Sigmoid colon (tissue), 7 donors: ENCODE results near the gene ZNFX1. TPM values are rescaled to one million over a fixed set of nuclear protein-coding genes. Genes with fewer than 3 reads are reported as not detected.

Experiments
- DNase-seq: peaks from one replicate; pipeline ENCODE4 v3.0.0-alpha.2; 2019
- H3K27ac ChIP-seq, 4 donors: fragments of 200-600 bp; sonication (generic); one replicate each; pipeline ENCODE4 v1.5.1; 2016 to 2019; ENCODE audit warnings: mild to moderate bottlenecking in 1 of 4
- H3K27me3 ChIP-seq, 3 donors: fragments of 200-600 bp; sonication (generic); one replicate each; pipeline ENCODE4 v1.5.1; 2019; ENCODE audit warnings: mild to moderate bottlenecking in 1 of 3
- H3K36me3 ChIP-seq, 4 donors: fragments of 200-600 bp; sonication (generic); one replicate each; pipeline ENCODE4 v1.5.1; 2016 to 2019
- H3K4me1 ChIP-seq, 4 donors: fragments of 200-600 bp; sonication (generic); one replicate each; pipeline ENCODE4 v1.5.1; 2017 to 2019
- H3K4me3 ChIP-seq, 4 donors: fragments of 200-600 bp; sonication (generic); one replicate each; pipeline ENCODE4 v1.5.1; 2017 to 2019; ENCODE audit warnings: mild to moderate bottlenecking in 2 of 4, moderate library complexity in 1 of 4
- H3K9me3 ChIP-seq, 4 donors: fragments of 200-600 bp in 3 of 4; sonication (generic) in 3 of 4; one replicate each; pipeline versions ENCODE4 v1.5.1 to v1.6.1; 2013 to 2019
- EP300 ChIP-seq, 4 donors: sonication (generic); formaldehyde crosslinking; IDR thresholded peaks; one replicate each; pipeline ENCODE4 v1.6.1; 2017; ENCODE audit warnings: antibody characterized with exemption in 4 of 4
- POLR2A ChIP-seq, 2 donors: fragments of 450-650 bp; IDR thresholded peaks; one replicate each; pipeline ENCODE4 v1.6.1; 2016; ENCODE audit warnings: antibody characterized with exemption in 2 of 2, mild to moderate bottlenecking in 2 of 2, moderate library complexity in 2 of 2
- POLR2AphosphoS5 ChIP-seq, 4 donors: sonication (generic); formaldehyde crosslinking; IDR thresholded peaks; one replicate each; pipeline ENCODE4 v1.6.1; 2017; ENCODE audit warnings: antibody characterized with exemption in 4 of 4
- WGBS, 2 donors: extraction: QIAGEN DNeasy Blood & Tissue Kit; methylation state at CpG; one replicate each; pipeline ENCODE4 v1.1.7; 2013; 5-methylcytosine and 5-hydroxymethylcytosine counted together
- intact Hi-C: fragments of 100-400 bp; cut with DNase I; formaldehyde crosslinking; loops from one replicate; pipeline ENCODE4 v1.15.1; 2023
- polyA plus RNA-seq, 3 donors: library from polyadenylated mRNA; stranded (reverse); fragments of 200-250 nt; gene quantifications; one replicate each; pipeline ENCODE4 v1.2.3, GENCODE V29; 2013
- total RNA-seq, 4 donors: library from RNA; depleted of rRNA; stranded (reverse); fragments of >200 nt; gene quantifications; one replicate each; pipeline ENCODE4 v1.1.0, GENCODE V29; 2016
- TF ChIP-seq, protein P1 (sequence below), 4 experiments: fragments of 450-650 bp in 3 of 4; fragments of 200-600 bp in 1 of 4; IDR thresholded peaks; one replicate each; pipeline ENCODE4 v1.5.1; 2016 to 2019; ENCODE audit warnings: antibody characterized with exemption in 4 of 4, mild to moderate bottlenecking in 3 of 4, moderate library complexity in 2 of 4
- donor health status: healthy with polysubstance abuse.
- donor health status: Bipolar disorder and iron deficiency.
- donor health status: healthy.

ZNFX1 gene
- total and polyA plus RNA-seq, 7 donors, result 7.2 to 32.1 (median 25.7) TPM

DNA sequence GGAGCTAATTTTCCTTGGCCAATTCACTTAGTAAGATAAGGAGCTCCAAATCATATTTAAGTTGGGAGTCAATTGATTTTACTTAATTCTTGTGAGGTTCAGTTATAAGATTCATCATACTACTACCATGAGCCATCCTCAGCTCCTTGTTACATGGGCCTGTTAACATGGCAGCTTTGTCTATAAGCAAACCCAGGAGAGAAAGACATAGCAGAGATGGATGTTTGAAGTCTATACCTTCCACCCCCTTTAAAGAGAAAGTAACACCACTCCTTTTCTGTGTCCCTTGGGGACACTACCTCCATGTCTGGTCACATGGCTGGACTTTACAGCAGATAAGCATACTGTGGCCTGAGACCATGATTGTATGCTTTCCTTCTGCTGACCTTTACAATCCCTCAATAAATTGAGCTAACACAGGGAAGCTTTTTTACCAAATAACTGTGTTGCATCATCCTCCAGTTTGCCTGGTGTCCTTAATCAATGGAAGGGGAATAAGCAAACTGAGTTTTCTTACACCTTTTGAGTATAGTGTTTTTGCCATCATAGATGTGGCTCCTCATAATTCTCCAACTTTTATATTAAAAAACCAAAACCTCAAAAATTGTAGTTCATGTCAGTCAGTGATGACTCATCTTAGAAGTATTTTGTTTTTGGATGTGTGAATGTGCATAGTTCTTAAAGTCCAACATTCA lies 9.8 kb upstream of the ZNFX1 start:
- Histone ChIP-seq H3K27ac (no peak overlapping the region), H3K4me3 (no peak overlapping the region), H3K9me3 (peaks cover 14 to 25% (median 17%) of the 10 kb centered on the region in 4 donors), H3K4me1 (peaks cover 0 to 12% (median 6%) of the 10 kb centered on the region in 4 donors), H3K27me3 (no peaks in the 10 kb centered on the region), H3K36me3 (peaks cover 54 to 97% (median 82%) of the 10 kb centered on the region in 4 donors)
- no peak for DNase-seq
- intact Hi-C loops, result no loop called here
- TF ChIP-seq, protein P1, sequence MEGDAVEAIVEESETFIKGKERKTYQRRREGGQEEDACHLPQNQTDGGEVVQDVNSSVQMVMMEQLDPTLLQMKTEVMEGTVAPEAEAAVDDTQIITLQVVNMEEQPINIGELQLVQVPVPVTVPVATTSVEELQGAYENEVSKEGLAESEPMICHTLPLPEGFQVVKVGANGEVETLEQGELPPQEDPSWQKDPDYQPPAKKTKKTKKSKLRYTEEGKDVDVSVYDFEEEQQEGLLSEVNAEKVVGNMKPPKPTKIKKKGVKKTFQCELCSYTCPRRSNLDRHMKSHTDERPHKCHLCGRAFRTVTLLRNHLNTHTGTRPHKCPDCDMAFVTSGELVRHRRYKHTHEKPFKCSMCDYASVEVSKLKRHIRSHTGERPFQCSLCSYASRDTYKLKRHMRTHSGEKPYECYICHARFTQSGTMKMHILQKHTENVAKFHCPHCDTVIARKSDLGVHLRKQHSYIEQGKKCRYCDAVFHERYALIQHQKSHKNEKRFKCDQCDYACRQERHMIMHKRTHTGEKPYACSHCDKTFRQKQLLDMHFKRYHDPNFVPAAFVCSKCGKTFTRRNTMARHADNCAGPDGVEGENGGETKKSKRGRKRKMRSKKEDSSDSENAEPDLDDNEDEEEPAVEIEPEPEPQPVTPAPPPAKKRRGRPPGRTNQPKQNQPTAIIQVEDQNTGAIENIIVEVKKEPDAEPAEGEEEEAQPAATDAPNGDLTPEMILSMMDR (IDR thresholded peaks at IDR 0.05), result no peak
- no peak for TF ChIP-seq EP300 (IDR thresholded peaks at IDR 0.05)
- no peak for TF ChIP-seq POLR2A (IDR thresholded peaks at IDR 0.05)
- no peak for TF ChIP-seq POLR2AphosphoS5 (IDR thresholded peaks at IDR 0.05)

DNA sequence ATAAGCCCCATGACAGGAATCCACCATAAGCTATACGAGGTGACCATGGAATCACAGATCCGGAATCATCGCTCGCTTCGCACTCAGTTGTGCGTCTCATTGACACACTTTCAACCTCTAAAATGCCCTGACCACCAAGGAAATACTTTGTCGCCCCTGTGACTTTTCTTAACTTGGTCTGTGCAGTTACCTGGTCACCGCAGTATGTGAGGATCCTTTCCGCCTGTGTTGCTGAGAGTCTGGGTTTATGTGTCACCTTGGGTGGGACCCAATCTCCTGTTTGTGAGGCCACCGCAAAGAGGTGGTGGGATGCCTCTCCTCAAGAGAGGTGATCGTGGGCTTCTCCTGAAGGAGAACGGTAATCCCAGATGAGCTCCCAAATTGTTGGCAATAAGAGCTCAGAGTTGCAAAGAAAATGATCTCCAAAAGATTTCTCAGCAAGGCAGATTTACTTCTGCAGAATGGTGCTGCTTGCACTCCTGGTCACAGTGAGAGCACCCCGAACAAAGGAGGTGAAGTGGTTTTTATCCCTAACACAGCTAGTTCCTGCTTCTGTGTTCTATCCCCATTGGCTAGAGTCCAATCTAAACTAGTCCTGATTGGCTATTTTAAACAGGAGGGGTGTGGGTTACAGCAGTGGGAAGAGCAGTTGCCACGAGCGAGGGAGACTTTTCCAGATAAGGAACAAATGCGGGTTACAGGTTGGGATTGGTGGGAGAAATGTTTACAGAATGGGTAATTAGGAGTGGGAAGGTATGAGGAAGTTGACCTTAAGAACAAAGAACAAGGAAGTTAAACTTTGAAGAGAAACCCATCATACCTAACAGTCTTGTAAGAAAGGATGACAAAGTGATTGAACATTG lies 9.1 kb upstream of the ZNFX1 start:
- H3K27me3 ChIP-seq, result no peaks in the 10 kb centered on the region
- TF ChIP-seq EP300 (IDR thresholded peaks at IDR 0.05) (no peak), POLR2A (IDR thresholded peaks at IDR 0.05) (no peak), POLR2AphosphoS5 (IDR thresholded peaks at IDR 0.05) (no peak)
- TF ChIP-seq, protein P1 (IDR thresholded peaks at IDR 0.05), result no peak
- peaks cover 0 to 20% (median 12%) of the 10 kb centered on the region in 4 donors for H3K4me1 ChIP-seq
- H3K9me3 ChIP-seq, result peaks cover 14 to 25% (median 17%) of the 10 kb centered on the region in 4 donors
- intact Hi-C loops, result no loop called here
- DNase-seq, result no peak
- peaks cover 61 to 100% (median 89%) of the 10 kb centered on the region in 4 donors for H3K36me3 ChIP-seq
- no peak overlapping the region for H3K27ac ChIP-seq
- 77 to 89% methylated on average over 16 of the region's 16 CpGs for WGBS, 2 donors
- H3K4me3 ChIP-seq, result no peak overlapping the region

DNA sequence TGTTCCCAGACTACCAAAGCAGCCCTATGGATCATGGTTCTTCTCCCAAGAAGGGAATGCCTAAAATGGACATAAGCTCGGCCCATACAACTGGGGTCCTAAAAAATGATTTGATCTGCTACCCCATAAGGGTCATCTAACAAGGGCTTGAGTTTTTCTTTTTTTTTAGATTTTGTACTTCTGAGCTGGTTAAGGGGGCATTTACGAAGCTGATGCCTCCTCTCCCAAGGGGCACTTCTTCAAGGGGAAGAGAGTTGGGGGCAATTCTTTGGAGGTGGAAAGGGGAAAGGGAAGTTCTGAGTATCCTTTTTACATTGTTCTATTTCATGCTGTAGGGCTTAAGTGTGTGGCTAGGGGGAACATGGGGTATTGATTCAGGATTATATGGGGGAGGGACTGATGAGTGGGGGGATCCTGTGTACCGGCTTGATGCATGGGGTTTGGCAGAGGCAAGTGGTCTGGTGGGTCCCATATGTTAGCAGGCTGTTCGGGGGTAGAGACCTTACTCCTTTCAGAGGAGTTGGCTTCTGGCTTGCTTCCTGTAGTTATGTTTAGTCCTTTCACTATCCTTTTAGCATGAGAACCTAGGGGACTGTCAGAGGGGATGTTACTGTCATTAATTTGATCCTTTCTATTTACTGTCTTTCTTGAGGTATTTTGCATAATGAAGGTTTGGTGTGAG lies 8.1 kb upstream of the ZNFX1 start:
- TF ChIP-seq, protein P1 (IDR thresholded peaks at IDR 0.05), result no peak
- TF ChIP-seq EP300 (IDR thresholded peaks at IDR 0.05) (no peak), POLR2A (IDR thresholded peaks at IDR 0.05) (no peak), POLR2AphosphoS5 (IDR thresholded peaks at IDR 0.05) (no peak)
- Histone ChIP-seq H3K4me1 (peaks cover 0 to 27% (median 18%) of the 10 kb centered on the region in 4 donors), H3K27ac (no peak overlapping the region), H3K27me3 (no peaks in the 10 kb centered on the region), H3K4me3 (no peak overlapping the region), H3K36me3 (peaks cover 66 to 100% (median 93%) of the 10 kb centered on the region in 4 donors), H3K9me3 (peaks cover 18 to 25% (median 19%) of the 10 kb centered on the region in 4 donors)
- WGBS, 2 donors, result 90 to 91% methylated on average over 4 of the region's 4 CpGs
- intact Hi-C loops, result no loop called here
- no peak for DNase-seq

DNA sequence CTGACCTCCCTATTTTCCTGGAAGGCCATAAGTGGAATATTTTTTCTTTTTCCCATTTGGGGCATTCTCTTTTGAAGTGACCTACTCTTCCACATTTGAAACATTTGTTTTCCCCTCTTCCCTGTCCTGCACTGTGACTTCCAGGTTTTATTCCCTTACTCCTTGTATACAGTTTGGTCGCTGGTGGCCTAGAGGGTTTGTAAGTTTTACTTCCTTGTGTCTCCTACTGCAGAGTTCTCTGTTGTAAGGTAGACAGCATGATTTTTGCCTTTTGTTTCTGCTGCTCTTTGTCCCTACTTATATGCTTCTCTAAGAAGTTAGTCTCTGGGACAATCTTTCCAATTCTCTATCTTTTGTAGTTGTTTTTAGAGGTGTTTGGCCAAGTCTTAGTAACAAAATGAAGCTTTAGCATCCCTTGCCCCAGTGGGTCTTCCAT lies 7.4 kb upstream of the ZNFX1 start:
- H3K4me3 ChIP-seq, result no peak overlapping the region
- no peaks in the 10 kb centered on the region for H3K27me3 ChIP-seq
- intact Hi-C loops, result no loop called here
- no peak for DNase-seq
- TF ChIP-seq POLR2AphosphoS5 (IDR thresholded peaks at IDR 0.05) (no peak), EP300 (IDR thresholded peaks at IDR 0.05) (no peak)
- TF ChIP-seq, protein P1 (IDR thresholded peaks at IDR 0.05), result no peak
- H3K36me3 ChIP-seq, result peaks cover 66 to 100% (median 94%) of the 10 kb centered on the region in 4 donors
- 94 to 95% methylated on average over 1 of the region's 1 CpG for WGBS, 2 donors
- no peak overlapping the region for H3K27ac ChIP-seq
- H3K4me1 ChIP-seq, result peaks cover 0 to 34% (median 24%) of the 10 kb centered on the region in 4 donors
- H3K9me3 ChIP-seq, result peaks cover 20 to 25% (median 21%) of the 10 kb centered on the region in 4 donors
